IMR-90 (cell line): ENCODE results near the gene PRPSAP1. TPM values are rescaled to one million over a fixed set of nuclear protein-coding genes. Genes with fewer than 3 reads are reported as not detected.

Experiments
- ATAC-seq: fragments of 200-7000 bp; cut with Tn5 transposase; 2 replicates; pipeline ENCODE4 v1.9.1; 2020; ENCODE audit warnings: low read depth, mild to moderate bottlenecking, moderate library complexity
- BruUV-seq: library from RNA; stranded (reverse); fragments of 400-500 nt; replicated peaks from 2 replicates; lab custom pipeline; 2021; lab: Mats Ljungman, UMichigan
- CTCF ChIA-PET: fragments of 300-600 bp; formaldehyde crosslinking; extraction: SDS; loops from one replicate; lab custom pipeline; 2021; ENCODE audit warnings: antibody characterized with exemption; lab: Yijun Ruan, JAX
- POLR2A ChIA-PET: fragments of 300-600 bp; sonication (Branson Sonifier 250); formaldehyde crosslinking; loops from one replicate; lab custom pipeline; 2022; ENCODE audit warnings: antibody characterized with exemption; ENCODE audit not compliant: unreplicated experiment; lab: Charles Lee
- DNase-seq: peaks from one replicate; pipeline ENCODE4 v3.0.0; 2013
- H2AFZ ChIP-seq: replicated peaks from 2 replicates; pipeline ENCODE3; 2013; ENCODE audit warnings: low read length, mild to moderate bottlenecking; ENCODE audit not compliant: poor library complexity
- H2AK5ac ChIP-seq: 2 replicates; pipeline ENCODE4 v1.6.1; 2013; ENCODE audit warnings: low read depth, low read length, inconsistent platforms
- H2AK9ac ChIP-seq: replicated peaks from 2 replicates; pipeline ENCODE3; 2013; ENCODE audit warnings: mild to moderate bottlenecking, low read depth, low read length, moderate library complexity; ENCODE audit not compliant: poor library complexity
- H2BK120ac ChIP-seq: 2 replicates; pipeline ENCODE4 v1.6.1; 2013; ENCODE audit warnings: low read depth, low read length, inconsistent platforms
- H2BK15ac ChIP-seq: 3 replicates; pipeline ENCODE4 v1.6.1; 2013; ENCODE audit warnings: low read depth, low read length, inconsistent platforms
- H2BK20ac ChIP-seq: 2 replicates; pipeline ENCODE4 v1.6.1; 2013; ENCODE audit warnings: low read depth, mild to moderate bottlenecking, inconsistent platforms, low read length, moderate library complexity
- H2BK5ac ChIP-seq: 2 replicates; pipeline ENCODE4 v1.6.1; 2013; ENCODE audit warnings: mild to moderate bottlenecking, low read depth, low read length, inconsistent platforms; ENCODE audit not compliant: poor library complexity, severe bottlenecking
- H3K14ac ChIP-seq: replicated peaks from 2 replicates; pipeline ENCODE4 v1.6.1; 2013; ENCODE audit warnings: low read depth, low read length, inconsistent platforms
- H3K18ac ChIP-seq: 2 replicates; pipeline ENCODE4 v1.6.1; 2013; ENCODE audit warnings: low read depth, low read length, control low read depth
- H3K23ac ChIP-seq: 2 replicates; pipeline ENCODE4 v1.6.1; 2013; ENCODE audit warnings: low read depth, low read length, inconsistent platforms
- H3K27ac ChIP-seq: 2 replicates; pipeline ENCODE4 v1.5.1; 2013; ENCODE audit warnings: mild to moderate bottlenecking, control low read depth, low read length; ENCODE audit not compliant: insufficient read depth
- H3K27me3 ChIP-seq: 2 replicates; pipeline ENCODE4 v1.6.1; 2013; ENCODE audit warnings: low read length; ENCODE audit not compliant: control insufficient read depth, insufficient read depth
- H3K36me3 ChIP-seq: 2 replicates; pipeline ENCODE4 v1.6.1; 2013; ENCODE audit warnings: low read length, mixed read lengths; ENCODE audit not compliant: control insufficient read depth, insufficient read depth
- H3K4ac ChIP-seq: 2 replicates; pipeline ENCODE4 v1.6.1; 2013; ENCODE audit warnings: low read depth, low read length, inconsistent platforms
- H3K4me1 ChIP-seq: 2 replicates; pipeline ENCODE4 v1.6.1; 2013; ENCODE audit warnings: low read length, mixed read lengths; ENCODE audit not compliant: control insufficient read depth, insufficient read depth
- H3K4me2 ChIP-seq: 2 replicates; pipeline ENCODE4 v1.6.1; 2013; ENCODE audit warnings: low read depth, mild to moderate bottlenecking, control low read depth, low read length, moderate library complexity
- H3K4me3 ChIP-seq: 2 replicates; pipeline ENCODE4 v1.5.1; 2013; ENCODE audit warnings: low read depth, mild to moderate bottlenecking, control low read depth, low read length, moderate library complexity; ENCODE audit not compliant: insufficient read depth
- H3K56ac ChIP-seq: 2 replicates; pipeline ENCODE4 v1.6.1; 2013; ENCODE audit warnings: low read length, inconsistent platforms; ENCODE audit not compliant: insufficient read depth; ENCODE audit errors: extremely low read depth
- H3K79me1 ChIP-seq, 2 experiments: 2 replicates each; pipeline ENCODE4 v1.6.1; 2013; ENCODE audit warnings: low read length in 2 of 2, inconsistent platforms in 1 of 2, low read depth in 1 of 2
- H3K9ac ChIP-seq: 2 replicates; pipeline ENCODE4 v1.6.1; 2013; ENCODE audit warnings: low read depth, low read length, control low read depth
- H3K9me1 ChIP-seq: 2 replicates; pipeline ENCODE4 v1.6.1; 2013; ENCODE audit warnings: low read length, inconsistent platforms; ENCODE audit not compliant: insufficient read depth
- H3K9me3 ChIP-seq: 2 replicates; pipeline ENCODE4 v1.6.1; 2013; ENCODE audit warnings: low read length; ENCODE audit not compliant: control insufficient read depth, insufficient read depth
- H4K20me1 ChIP-seq: 2 replicates; pipeline ENCODE4 v1.6.1; 2013; ENCODE audit warnings: low read length, inconsistent platforms; ENCODE audit not compliant: insufficient read depth
- H4K5ac ChIP-seq: 2 replicates; pipeline ENCODE4 v1.6.1; 2013; ENCODE audit warnings: mild to moderate bottlenecking, low read depth, low read length, control low read depth
- H4K8ac ChIP-seq, 2 experiments: 2 replicates each; pipeline ENCODE4 v1.6.1; 2013; ENCODE audit warnings: low read depth in 2 of 2, low read length in 2 of 2, control low read depth in 1 of 2, inconsistent platforms in 1 of 2
- H4K91ac ChIP-seq: 2 replicates; pipeline ENCODE4 v1.6.1; 2013; ENCODE audit warnings: low read depth, low read length, inconsistent platforms; ENCODE audit not compliant: insufficient read depth
- CEBPB ChIP-seq: IDR thresholded peaks from 2 replicates; pipeline ENCODE4 v1.6.1; 2012; ENCODE audit warnings: low read depth, low read length, improper control_type of control experiment
- MAZ ChIP-seq: IDR thresholded peaks from 2 replicates; pipeline ENCODE4 v1.6.1; 2012; ENCODE audit warnings: low read depth, mild to moderate bottlenecking, low read length, improper control_type of control experiment, moderate library complexity, borderline replicate concordance
- USF2 ChIP-seq: fragments of 150-350 bp; IDR thresholded peaks from 2 replicates; pipeline ENCODE4 v1.6.1; 2017; ENCODE audit warnings: mild to moderate bottlenecking, antibody characterized with exemption, low read length, low read depth
- WGBS, 2 experiments: methylation state at CpG; one replicate each; pipeline versions ENCODE4 v1.1.5 to v1.1.7; 2013; ENCODE audit warnings: missing lambda C conversion rate in 2 of 2; ENCODE audit not compliant: insufficient read length in 1 of 2; ENCODE audit errors: extremely low coverage in 2 of 2; 5-methylcytosine and 5-hydroxymethylcytosine counted together
- dilution Hi-C: fragments of 300-500 bp; cut with HindIII; formaldehyde crosslinking; loops from one replicate; pipeline ENCODE4 v1.14.3; 2018; ENCODE audit warnings: low sequenced_read_pairs; ENCODE audit not compliant: unreplicated experiment
- in situ Hi-C: fragments of 300-500 bp; cut with MboI; formaldehyde crosslinking; loops from 3 replicates; pipeline ENCODE4 v1.14.3; 2019; ENCODE audit warnings: low sequenced_read_pairs, inconsistent platforms, mixed read lengths
- intact Hi-C: fragments of 100-400 bp; cut with micrococcal nuclease; formaldehyde crosslinking; loops from 2 replicates; pipeline ENCODE4 v1.10.0; 2022
- polyA plus RNA-seq, 3 experiments: library from polyadenylated mRNA; depleted of rRNA; stranded (reverse); fragments of >200 nt; gene quantifications; 2 replicates each; pipeline ENCODE4 v1.2.3, GENCODE V29; 2012; ENCODE audit warnings: low replicate concordance in 1 of 3
- total RNA-seq: library from RNA; depleted of rRNA; stranded (reverse); fragments of >200 nt; gene quantifications from 2 replicates; pipeline ENCODE4 v1.2.3, GENCODE V29; 2012
- TF ChIP-seq, protein P1 (sequence below): fragments of 150-350 bp; IDR thresholded peaks from 2 replicates; pipeline ENCODE4 v1.6.1; 2016; ENCODE audit warnings: low read depth, mild to moderate bottlenecking, low read length, moderate library complexity, borderline replicate concordance

The PRPSAP1 gene
- total and polyA plus RNA-seq, 2 of the 4 experiments (the other 2 are of a cell fraction): 34.4 to 48.6 TPM

- no TSS peak for BruUV-seq
- intact Hi-C loops: no loop called here
- Histone ChIP-seq H4K20me1 (no peaks in the 10 kb centered on the region), H2AK5ac (peak overlapping the region; percentile 65; the same call in 1 of the 2 replicates), H3K36me3 (peaks cover 9% of the 10 kb centered on the region), H4K91ac (no peak overlapping the region), H2BK5ac (no peak overlapping the region), H3K4ac (no peak overlapping the region), H3K9me1 (no peaks in the 10 kb centered on the region), H3K4me2 (no peak overlapping the region), H3K4me3 (no peak overlapping the region), H2BK15ac (no peak overlapping the region), H2BK20ac (no peak overlapping the region), H3K79me1 (0 out of 4 replicates have a peak, but pooled peaks cover 0 to under 1% of the 10 kb centered on the region in 2 experiments), H2AFZ (no peak overlapping the region), H3K27ac (no peak overlapping the region), H3K23ac (no peak overlapping the region), H2BK120ac (no peak overlapping the region), H4K5ac (no peak overlapping the region), H3K56ac (no peak overlapping the region), H2AK9ac (peak overlapping the region; percentile 37), H3K9ac (no peak overlapping the region), H3K9me3 (no peaks in the 10 kb centered on the region), H4K8ac (no peak overlapping the region), H3K27me3 (no peaks in the 10 kb centered on the region), H3K14ac (no peak overlapping the region), H3K4me1 (no peaks in the 10 kb centered on the region), H3K18ac (no peak overlapping the region)
- TF ChIP-seq, protein P1, sequence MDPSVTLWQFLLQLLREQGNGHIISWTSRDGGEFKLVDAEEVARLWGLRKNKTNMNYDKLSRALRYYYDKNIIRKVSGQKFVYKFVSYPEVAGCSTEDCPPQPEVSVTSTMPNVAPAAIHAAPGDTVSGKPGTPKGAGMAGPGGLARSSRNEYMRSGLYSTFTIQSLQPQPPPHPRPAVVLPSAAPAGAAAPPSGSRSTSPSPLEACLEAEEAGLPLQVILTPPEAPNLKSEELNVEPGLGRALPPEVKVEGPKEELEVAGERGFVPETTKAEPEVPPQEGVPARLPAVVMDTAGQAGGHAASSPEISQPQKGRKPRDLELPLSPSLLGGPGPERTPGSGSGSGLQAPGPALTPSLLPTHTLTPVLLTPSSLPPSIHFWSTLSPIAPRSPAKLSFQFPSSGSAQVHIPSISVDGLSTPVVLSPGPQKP: no peak
- TF ChIP-seq CEBPB: no peak
- TF ChIP-seq MAZ: no peak
- TF ChIP-seq USF2: no peak
- in situ Hi-C loops: loop anchor here (5.0 to 10.0 kb wide), 2 partner anchors 93 to 200 kb away; partner anchors contain the start of gene RHBDF2
- WGBS, 2 experiments: 100% methylated on average over 7 of the region's 17 CpGs; no CpG with 5 or more reads in 1 of the 2 experiments
- dilution Hi-C loops: no loop called here
- ChIA-PET CTCF (interaction anchor here (1.0 to 2.1 kb wide), 3 partner anchors 69 to 93 kb away, joined by 4 to 9 read pairs (median 4); no protein-coding TSS in a partner anchor), POLR2A (no interaction called here)
- ATAC-seq: no peak
- DNase-seq: no peak
These were observed 49.2 kb downstream of the PRPSAP1 start for GRCh38 chr17:76304226-76305134.
